NCI-H128 (cell line): Measurements from ENCODE around the gene SASH1.

Experiments
- DNase-seq: peaks from one replicate; lab custom pipeline; 2025; ENCODE audit not compliant: unreplicated experiment; lab: John Stamatoyannopoulos, UW

SASH1 gene

DNA sequence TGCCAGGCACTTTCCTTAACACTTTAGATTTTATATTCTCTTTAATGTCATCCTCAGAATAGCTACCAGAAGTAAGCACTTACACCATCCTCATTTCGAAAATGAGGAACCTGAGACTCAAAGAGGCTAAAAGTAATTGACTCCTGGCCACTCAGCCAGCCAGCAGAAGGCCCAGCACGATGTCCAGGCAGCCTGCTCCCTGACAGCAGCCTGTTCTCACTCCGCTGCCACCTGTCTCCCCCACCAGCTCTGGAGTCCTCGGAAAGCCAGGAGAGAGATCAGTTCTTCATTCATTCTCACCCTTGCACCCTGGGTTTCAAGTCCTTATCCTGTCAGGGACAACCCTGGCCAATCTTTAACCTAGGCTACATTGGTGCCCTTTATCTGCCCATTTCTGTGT, 174.0 kb downstream of the SASH1 start:
- no peak for DNase-seq

DNA sequence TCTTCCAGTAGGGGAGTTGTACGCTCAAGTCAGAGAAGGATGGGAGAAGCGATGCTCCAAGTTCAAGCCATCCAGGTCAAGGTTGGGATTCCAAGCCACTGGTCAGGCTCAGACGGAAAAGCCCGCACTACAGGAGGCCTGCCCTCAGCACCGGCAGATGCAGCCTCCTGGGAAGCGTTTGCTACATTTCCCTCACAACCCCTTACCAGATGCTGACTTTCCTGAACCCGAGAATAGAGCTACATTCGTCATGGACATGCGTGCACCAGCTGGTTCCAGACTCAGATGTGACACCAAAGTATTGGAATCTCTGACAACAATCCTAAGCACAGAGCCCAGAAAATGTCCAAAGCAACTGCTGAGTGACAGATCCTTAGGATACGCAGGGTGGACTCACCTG, 174.8 kb downstream of the SASH1 start:
- no peak for DNase-seq

DNA sequence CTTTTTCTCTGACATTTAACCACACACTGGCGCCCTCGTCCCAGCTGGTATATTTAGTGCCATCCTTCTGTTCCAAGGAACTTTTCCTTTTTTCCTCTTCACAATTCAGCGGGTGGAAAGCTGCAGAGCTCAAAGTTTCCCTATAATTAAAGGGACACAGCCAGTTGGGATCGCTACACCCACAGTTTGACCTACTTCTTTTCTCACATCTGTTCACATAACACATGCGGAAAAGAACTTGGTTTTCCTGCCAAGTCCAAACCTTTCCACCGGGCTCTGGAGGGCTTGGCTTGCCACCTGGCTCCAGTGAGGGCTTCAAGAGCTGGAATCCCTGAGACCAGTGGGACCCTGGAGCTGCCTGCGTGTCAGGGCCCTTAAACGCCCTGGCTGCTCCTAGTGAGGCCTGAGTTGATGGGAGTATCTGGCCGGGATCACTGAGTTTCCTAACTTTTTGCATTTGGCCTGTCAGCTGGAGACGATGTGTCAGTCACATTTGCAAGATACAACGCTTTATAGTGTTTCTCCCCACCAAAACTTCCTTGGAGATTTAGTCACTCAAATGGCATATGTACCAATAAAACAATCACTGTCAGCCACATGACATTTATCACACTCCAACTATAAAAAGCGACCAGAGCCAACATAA, 176.0 kb downstream of the SASH1 start:
- no peak for DNase-seq

DNA sequence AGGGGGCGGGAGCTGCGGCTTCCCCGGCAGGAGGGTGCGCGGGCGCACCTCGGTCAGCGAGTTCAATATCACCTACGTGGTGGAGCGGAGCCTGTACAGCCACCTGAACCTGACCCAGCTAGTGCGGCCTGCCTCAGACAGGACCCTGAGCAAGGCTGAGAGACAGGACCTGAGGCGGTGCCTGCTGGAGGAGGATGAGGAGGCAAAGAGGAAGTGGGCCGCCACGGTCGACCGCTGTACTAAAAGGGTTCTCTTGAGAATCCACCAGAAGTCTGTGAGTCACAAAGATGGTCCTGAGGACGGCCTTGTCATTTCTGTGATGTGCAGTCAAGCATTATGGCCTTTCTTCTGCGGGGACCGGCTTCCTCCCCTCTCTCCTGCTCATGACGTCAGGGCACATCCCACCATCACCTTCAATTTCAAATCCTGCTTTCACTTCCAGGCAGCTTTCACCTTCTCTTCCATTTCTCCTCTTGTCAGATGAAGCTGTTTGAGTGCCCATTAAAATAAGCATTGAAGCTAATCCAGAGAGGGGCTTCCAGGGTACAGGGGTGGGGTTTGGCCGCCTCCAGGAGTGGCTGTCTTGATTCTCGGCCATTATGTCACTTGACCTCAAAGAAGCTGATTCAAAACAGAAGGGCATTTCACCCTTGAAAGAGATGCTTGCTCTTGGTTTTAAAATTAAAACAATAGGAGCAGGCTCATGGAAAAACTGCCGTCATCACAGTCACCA, 177.6 kb downstream of the SASH1 start:
- no peak for DNase-seq

DNA sequence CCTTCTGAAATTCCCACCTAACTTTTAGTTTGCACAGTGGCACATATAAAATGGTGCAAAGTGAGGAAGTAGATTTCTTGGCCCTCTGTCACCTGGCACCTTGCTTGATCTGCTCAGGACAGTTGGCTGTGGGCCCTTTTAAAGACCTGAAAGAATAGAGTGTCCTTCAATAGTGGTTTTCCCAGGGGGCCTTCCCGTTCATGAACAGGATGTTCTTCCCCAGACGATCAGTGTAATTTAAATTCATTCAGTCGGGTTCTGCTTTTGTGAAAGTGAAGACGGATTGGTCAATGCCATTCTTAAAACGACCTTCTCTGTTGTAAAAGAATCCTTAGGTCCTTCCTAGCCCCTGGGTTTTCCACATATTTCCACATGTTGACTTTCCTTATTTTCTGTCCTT, 178.5 kb downstream of the SASH1 start:
- no peak for DNase-seq

DNA sequence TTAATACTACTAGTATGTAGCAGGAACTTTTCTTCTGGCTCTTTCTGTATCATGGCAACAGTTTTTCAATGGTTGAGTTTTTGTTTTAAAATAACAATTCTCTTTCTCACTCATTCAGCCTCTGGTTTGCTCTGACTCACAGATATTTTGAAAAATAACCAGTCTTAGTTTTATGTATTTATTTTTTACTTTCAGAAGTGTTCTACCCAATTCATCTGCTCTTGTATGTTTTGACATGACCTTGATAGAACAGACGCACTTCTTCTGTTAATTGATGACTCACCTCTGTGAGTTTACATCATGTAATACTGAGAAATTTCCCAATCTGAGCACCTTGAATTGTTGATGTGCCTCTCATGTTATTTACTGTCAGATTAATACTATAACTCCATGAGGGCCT, 178.9 kb downstream of the SASH1 start:
- no peak for DNase-seq

DNA sequence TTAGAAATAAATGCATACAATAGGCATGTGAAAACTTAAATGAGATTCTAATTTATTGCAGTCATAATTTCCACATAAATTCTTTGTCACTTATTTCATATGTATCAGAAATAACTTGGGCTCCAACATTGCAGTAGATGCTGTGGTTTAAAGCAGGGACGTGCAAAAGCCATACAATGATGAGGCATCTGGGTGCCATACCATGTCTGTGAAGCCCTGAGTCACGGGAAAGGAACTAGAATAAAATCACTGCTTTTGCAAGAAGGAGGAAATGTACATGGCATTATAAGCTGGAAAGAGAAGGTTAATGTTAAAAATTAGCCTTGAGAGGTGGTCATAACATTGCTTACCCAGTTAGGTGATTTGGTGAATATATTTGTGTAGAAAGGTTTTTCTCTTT, 180.4 kb downstream of the SASH1 start:
- no peak for DNase-seq

DNA sequence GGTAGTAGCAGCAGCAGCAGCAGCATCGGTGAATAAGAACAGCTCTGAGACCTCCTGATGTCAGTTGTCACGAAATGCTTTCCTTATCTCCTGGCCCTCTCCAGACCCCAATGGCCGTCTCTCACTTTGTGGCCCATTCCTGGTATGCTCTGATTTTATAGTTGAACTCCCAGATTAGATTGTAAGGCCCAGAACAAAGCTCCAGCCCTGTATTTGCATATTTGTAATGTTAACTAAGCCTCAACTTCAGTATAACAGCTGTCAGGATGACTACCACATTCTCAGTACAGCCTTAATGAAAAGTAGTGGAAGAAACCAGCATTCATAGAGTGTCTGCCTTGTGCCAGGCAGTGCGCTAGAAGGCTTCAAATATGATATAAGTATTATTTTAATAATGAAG, 180.9 kb downstream of the SASH1 start:
- no peak for DNase-seq

DNA sequence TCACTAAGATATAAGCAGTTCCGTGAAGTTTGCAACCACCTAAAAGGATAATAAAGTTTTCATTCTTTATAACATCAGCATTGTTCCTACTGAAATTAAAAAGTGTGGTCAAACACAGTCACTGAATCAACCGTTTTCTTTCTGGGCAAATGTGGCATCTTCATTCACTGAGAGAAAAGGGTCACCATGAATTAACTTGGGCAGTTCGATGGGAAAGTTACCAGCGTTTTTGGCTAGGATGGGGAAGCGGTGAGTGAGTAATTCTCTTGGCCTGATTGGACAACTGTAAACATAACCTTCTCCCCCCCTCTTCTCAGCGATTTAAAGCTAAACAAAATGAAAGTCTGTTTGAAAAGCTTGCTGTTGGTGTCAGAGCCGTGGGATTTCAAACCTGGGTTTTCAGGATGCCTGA, 181.8 kb downstream of the SASH1 start:
- no peak for DNase-seq

DNA sequence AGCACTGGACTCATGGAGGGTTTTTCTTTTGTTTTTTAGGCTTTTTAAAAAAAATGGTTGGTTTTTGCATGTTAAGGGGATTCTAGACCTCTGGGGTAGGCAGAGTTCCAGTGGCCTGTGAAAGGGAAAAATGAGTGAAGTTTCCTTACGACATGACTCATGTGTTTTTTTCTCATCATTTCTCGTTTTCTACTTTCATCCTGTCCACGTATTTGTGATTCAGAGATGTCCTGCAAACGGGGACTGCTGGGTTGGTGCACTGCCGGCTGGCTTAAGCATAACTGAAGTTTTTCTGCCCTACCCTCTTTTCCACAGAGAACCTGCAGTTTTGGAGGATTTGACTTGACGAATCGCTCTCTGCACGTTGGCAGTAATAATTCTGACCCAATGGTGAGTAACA, 182.3 kb downstream of the SASH1 start:
- DNase-seq, result no peak

DNA sequence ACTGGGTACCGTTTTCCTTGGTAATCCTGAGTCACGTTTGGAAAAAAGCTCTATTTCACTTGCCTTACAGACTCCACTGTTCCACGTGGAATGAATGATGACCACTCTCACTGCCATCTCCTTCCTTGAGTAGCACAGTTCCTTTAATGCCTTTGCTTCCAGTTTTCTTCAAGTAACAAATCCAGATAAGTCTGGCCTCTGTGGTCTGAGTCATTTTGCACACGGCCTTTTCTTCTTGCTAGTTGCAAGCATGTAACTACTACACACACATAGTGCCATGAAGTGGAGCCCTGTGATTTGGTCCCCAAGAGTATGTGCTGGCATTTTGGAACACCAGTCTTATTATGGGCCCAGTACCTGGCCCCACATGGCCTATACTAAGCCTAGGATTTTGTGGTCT, 182.8 kb downstream of the SASH1 start:
- DNase-seq, result no peak

DNA sequence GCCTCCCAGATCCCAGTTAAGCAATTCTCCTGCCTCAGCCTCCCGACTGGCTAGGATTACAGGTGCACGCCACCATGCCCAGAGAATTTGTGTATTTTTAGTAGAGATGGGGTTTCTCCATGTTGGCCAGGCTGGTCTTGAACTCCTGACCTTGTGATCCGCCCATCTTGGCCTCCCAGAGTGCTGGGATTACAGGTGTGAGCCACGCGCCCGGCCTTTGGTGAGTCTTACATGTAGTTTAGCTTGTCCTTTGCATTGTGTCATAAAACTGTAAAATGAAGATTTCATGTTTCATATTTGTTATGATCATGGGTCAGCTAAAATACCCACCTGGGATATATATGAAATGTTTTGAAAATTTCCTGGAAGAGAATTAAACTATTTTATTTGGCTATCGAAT, 183.5 kb downstream of the SASH1 start:
- DNase-seq, result no peak

DNA sequence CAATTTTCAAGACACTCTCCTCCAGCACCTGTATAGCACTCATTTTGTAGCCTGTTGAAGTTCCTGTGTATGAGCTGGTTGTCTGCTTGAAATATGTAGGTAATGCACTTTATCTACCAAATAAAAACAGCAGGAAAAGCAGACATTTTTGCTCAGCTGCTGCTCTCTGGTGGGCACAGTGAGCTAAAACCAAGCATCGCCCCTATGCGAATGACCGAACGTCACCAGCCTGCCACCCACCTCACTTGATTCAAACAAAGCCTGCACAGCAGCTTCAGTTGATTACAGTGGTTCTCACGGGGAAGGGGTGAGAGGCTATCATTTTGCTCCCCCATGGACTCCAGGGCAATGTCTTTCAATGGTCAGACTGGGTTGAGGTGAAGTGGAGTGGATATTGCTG, 185.7 kb downstream of the SASH1 start:
- no peak for DNase-seq

DNA sequence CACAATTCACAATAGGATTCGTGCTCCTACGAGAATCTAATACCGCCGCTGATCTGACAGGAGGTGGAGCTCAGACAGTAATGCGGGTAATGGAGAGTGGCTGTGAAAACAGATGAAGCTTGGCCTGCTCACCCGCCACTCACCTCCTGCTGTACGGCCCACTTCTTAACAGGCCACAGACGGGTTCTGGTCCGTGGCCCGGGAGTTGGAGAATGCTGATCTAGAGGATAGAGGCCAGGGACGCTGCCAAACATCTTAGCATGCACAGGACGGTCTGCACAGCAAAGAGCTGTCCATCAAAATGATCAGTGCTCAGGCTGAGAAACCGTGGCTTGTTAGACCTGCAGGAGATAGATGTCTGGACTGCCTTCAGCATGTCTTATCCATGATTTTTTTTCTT, 186.4 kb downstream of the SASH1 start:
- no peak for DNase-seq

DNA sequence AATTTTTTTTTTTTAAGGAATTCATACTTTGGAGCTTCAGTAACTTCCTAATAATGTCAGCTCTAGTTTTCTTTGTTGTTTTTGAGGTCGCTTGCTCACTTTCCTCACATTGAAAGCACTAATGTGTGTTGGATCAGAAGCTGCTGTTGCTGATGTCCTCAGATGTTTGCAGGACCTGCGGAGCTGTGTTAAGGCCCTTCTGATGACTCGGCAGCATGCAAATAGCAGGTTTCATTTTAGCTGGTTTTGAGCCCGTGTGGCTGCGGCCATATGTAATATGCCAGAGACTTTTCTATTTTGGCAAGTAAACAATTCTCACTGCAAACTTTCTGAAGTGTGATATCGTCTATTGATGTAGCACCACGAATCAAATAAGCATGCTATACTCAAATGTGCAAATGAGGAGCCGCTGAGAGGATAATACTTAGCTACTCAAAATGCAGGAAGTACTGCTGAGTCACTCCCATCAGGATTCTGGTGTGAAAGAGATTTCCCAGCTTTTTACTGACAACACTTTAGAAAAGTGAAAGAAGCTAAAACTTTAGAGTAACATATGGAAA, 187.8 kb downstream of the SASH1 start:
- no peak for DNase-seq

DNA sequence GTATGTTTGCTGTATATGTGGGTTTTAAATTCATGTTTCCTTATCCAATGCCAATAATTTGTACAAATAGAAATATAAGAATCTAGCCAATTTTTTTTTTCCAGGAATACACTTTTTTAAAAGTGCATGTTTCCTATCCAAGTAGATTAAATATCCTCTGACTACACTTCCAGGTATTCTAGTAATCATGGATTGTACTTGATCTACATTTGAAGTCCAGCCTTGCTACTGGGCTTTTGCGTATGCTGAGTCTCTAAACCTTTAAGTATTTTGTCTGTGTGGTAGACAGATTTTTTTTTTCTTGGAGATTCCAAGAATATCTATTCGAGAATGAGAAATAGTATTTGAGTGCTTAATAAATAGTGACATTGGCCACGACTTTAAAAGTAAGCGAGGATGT, 188.3 kb downstream of the SASH1 start:
- no peak for DNase-seq

DNA sequence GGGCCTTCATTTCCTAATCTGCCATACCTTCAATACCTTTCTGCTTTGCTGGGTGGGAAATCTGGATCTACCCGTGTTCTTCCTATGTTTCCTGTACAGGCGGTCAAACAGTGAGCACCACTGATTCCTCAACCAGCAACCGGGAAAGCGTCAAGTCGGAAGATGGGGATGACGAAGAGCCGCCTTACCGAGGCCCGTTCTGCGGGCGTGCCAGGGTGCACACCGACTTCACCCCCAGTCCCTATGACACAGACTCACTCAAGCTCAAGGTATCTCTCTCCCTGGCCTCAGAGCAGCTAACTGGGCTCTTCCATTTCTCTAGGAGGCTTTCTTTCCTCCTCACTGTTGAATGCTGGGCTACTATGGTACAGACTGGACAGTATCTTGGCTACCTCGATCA, 190.1 kb downstream of the SASH1 start:
- no peak for DNase-seq

DNA sequence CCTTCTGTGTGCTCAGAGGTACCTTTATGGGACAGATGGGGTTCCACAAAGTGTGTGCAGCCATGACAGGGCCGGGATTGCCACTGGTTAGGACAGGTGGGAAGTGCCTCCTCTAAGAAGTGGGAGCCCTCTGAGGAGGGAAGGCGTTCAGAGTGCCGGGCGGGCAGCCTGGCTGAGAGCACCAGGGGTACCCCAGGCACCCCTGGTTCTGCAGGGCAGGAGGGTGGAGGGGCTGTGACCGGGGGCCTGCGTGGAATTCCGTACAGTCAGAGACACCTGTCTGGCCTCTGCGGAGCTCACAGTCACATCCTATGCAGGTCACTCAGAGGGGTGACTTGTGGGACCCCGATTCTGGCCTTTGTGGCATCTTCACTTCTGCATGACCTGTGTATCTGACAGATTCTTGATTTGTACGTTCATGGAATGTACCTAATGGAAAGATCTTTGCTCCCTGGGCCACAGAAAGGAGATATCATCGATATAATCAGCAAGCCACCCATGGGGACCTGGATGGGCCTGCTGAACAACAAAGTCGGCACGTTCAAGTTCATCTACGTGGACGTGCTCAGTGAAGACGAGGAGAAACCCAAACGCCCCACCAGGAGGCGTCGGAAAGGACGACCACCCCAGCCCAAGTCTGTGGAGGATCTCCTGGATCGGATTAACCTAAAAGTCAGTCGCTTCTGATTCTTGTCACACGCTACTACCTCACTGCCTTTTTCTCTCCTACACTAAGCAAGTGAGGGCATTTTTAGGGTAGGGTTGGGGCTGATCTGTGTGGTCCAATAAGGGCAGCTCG, 190.9 kb downstream of the SASH1 start:
- DNase-seq, result no peak

DNA sequence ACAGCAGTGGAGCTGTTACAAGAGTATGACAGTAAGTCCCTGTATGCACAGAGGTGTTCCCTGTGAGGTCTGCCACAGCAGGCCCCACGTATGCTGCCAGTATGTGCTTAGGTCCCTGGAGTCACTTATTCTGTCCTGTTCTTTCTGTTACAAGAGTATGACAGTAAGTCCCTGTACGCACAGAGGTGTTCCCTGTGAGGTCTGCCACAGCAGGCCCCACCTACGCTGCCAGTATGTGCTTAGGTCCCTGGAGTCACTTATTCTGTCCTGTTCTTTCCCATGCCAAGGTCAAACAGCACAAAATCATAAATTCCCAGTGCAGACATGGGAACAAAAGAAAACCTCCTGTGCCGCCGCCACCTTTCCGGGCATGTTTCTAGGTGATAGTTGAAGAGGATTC, 192.2 kb downstream of the SASH1 start:
- DNase-seq, result no peak

DNA sequence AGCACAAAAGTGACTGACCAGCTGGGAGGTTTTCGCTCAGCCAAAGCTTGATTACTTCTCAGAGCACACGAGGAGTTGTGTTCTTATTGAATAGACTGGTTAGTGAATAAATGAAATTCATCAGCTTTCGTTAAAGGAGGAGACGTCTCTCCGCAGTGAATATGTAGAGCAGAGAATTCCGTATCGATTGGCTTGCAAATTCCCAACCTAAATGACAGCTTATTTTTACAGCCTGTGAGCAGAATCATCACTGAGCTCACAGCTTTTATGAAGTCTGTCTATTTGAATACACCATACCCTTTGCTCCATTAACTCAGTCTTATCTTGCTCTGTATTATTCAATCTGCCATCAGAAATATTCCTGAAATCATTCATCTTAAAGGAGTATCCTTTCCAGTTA, 192.7 kb downstream of the SASH1 start:
- no peak for DNase-seq

DNA sequence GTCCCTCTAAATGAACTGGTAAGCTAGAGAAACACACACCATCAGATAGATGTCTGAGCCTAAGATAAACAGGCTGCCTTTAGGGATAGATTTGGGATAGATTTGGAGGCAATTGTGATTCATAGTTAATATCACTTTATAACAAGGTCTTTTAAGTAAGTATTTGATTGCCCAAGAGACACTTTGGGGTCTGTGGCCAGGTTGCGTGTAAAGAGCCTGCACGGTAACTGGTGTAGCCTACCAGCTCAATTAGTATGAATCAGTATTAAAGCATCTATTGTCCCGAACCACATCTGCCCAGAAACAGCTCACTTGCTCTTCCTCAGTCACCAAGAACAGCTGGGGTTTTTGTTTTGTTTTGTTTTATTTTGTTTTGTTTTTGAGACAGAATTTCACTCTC, 193.3 kb downstream of the SASH1 start:
- no peak for DNase-seq
